Activated CD8-positive, alpha-beta memory T cell treated with anti-CD3 and anti-CD28 coated beads for 36 hours (primary cell): ENCODE results near the gene REELD1. TPM values are rescaled to one million over a fixed set of nuclear protein-coding genes. Genes with fewer than 3 reads are reported as not detected.

ENCODE experiments used
- CTCF ChIA-PET: fragments of 350-600 bp; sonication (Branson Sonifier 250); formaldehyde crosslinking; loops from one replicate; lab custom pipeline; 2021; ENCODE audit warnings: antibody characterized with exemption; lab: Charles Lee
- POLR2A ChIA-PET: fragments of 350-600 bp; sonication (Branson Sonifier 250); formaldehyde crosslinking; loops from one replicate; lab custom pipeline; 2021; ENCODE audit warnings: antibody characterized with exemption; lab: Charles Lee
- total RNA-seq, 2 experiments: library from RNA; stranded (reverse); gene quantifications; one replicate each; pipeline ENCODE4 v1.2.3, GENCODE V29; 2021

Gene REELD1
- total RNA-seq, 2 experiments from 2014 or later, result 0.08 to 0.10 TPM

GRCh38 chr4:146256328-146256727 lies 42.0 kb downstream of the REELD1 start:
- ChIA-PET CTCF (interaction anchor here (0.6 kb wide), 1 partner anchor 789 kb away, joined by 4 read pairs; no protein-coding TSS in a partner anchor), POLR2A (no interaction called here)

GRCh38 chr4:146257511-146257910 lies 43.2 kb downstream of the REELD1 start:
- POLR2A ChIA-PET, result no interaction called here
- CTCF ChIA-PET, result no interaction called here

- ChIA-PET CTCF (interaction anchor here (0.9 kb wide), 1 partner anchor 16 kb away, joined by 3 read pairs; no protein-coding TSS in a partner anchor), POLR2A (no interaction called here)
These were observed 46.2 kb downstream of the REELD1 start for GRCh38 chr4:146260521-146260920.

- ChIA-PET POLR2A (no interaction called here), CTCF (interaction anchor here (0.9 kb wide), 1 partner anchor 17 kb away, joined by 3 read pairs; no protein-coding TSS in a partner anchor)
These were observed 46.7 kb downstream of the REELD1 start for GRCh38 chr4:146261041-146261440.

- ChIA-PET CTCF (no interaction called here), POLR2A (no interaction called here)
These were observed 49.5 kb downstream of the REELD1 start for GRCh38 chr4:146263793-146264192.

GRCh38 chr4:146265950-146266490 lies 51.7 kb downstream of the REELD1 start:
- CTCF ChIA-PET, result no interaction called here
- POLR2A ChIA-PET, result no interaction called here

GRCh38 chr4:146267826-146268225 lies 53.5 kb downstream of the REELD1 start:
- ChIA-PET POLR2A (no interaction called here), CTCF (no interaction called here)

GRCh38 chr4:146269228-146269653 lies 54.9 kb downstream of the REELD1 start:
- CTCF ChIA-PET, result no interaction called here

GRCh38 chr4:146271466-146271865 lies 57.1 kb downstream of the REELD1 start:
- ChIA-PET CTCF (no interaction called here), POLR2A (interaction anchor here (0.6 kb wide), 1 partner anchor 11 kb away, joined by 3 read pairs; no protein-coding TSS in a partner anchor)

More at GRCh38 chr4:146269228-146269653, 54.9 kb downstream of the REELD1 start:
- POLR2A ChIA-PET, result no interaction called here

- ChIA-PET CTCF (interaction anchor here (1.3 kb wide), 1 partner anchor 9 kb away, joined by 4 read pairs; no protein-coding TSS in a partner anchor), POLR2A (no interaction called here)
These were observed 59.0 kb downstream of the REELD1 start for GRCh38 chr4:146273204-146273901.

GRCh38 chr4:146274774-146275173 lies 60.4 kb downstream of the REELD1 start:
- ChIA-PET CTCF (no interaction called here), POLR2A (no interaction called here)

GRCh38 chr4:146275370-146275769 lies 61.0 kb downstream of the REELD1 start:
- ChIA-PET CTCF (no interaction called here), POLR2A (no interaction called here)

- CTCF ChIA-PET, result no interaction called here
- POLR2A ChIA-PET, result no interaction called here
These were observed 64.6 kb downstream of the REELD1 start for GRCh38 chr4:146278986-146279385.

Other genes with a start within 250 kb of the REELD1 start
- gene LSM6, start 38.8 kb upstream of the REELD1 start, total RNA-seq, result 10 to 100 TPM; 89.7 to 98.5 TPM